Measurements from ENCODE around the gene UTP18. TPM values are rescaled to one million over a fixed set of nuclear protein-coding genes. Genes with fewer than 3 reads are reported as not detected.

Gene UTP18
- total and polyA plus RNA-seq, 2 donors (not counting 1 experiment from before 2014, with no cell fraction given): 13.2 to 34.2 TPM

DNA sequence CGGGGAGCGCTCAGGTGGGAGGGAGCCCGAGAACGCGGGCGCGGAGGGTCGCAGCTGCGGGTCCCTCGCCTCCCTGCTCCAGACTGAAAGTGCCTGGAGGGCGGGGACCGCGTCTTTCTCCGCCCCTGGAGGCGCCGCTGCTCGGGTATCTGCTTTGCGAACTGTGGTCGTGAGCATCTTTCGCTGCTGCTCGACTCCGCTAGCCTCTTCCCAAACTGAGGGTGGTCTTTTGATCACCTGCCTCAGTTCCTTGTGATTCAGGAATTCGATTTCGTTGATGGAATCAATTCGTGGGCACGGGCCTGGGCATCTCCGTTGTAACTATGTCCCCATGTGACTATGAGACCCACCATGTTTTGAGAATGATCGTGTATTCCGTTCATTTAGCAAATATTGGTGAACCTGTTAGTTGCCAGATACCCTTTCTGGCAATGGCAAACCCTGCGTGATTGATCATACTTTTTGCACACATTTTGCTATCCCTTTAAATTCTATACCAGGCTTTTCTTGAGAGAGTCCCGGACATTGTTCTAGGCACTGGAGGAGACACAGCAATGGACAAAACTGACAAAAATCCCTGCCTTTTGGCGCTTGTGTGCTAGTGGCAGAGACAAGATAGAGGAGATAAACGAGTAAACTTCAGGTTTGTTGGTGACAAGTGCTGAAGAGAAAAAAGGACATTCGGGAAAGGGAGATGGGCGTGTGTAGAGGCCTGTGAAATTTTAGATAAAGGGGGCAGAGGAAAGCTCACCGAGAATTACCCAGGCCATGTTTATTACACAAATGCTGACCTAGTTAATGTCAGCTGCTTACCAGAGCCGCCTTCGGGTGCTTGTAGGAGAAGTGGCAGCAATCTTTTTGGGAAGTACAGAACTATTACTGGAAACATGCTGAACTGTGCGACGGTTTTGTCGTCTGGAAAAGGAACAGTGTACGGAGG, 948 bp downstream of the UTP18 start:
- H3K27me3 Mint-ChIP-seq: no peaks in the 10 kb centered on the region
- intact Hi-C loops (cut with micrococcal nuclease): loop anchor here (2.0 kb wide), 2 partner anchors 260 to 394 kb away; partner anchors contain the start of gene TOB1

More for the DNA sequence above, 948 bp downstream of the UTP18 start:
- Histone ChIP-seq H2AFZ (ENCODE audit: insufficient read depth, low read depth, low read length, poor library complexity, severe bottlenecking) (peak overlapping the region; percentile 94), H3K36me3 (replicated peaks in 1 of 2; ENCODE audit: control extremely low read depth in 1 of 2, control insufficient read depth in 1 of 2, extremely low read depth in 1 of 2, insufficient read depth in 2 of 2, low read length in 1 of 2) (peaks cover 0 to 23% of the 10 kb centered on the region in 2 experiments), H3K4me3 (ENCODE audit: control extremely low read depth in 1 of 5, extremely low read depth in 1 of 5, insufficient read depth in 1 of 5, low read depth in 2 of 5, low read length in 4 of 5) (peak overlapping the region; percentile 78 to 97 (median 91)), H3K9me3 (ENCODE audit: control extremely low read depth in 1 of 3, control insufficient read depth in 2 of 3, insufficient read depth in 1 of 3, low read length in 2 of 3) (no peaks in the 10 kb centered on the region), H3K4me1 (ENCODE audit: control insufficient read depth in 2 of 2, insufficient read depth in 2 of 2, low read length in 2 of 2) (peaks cover 26 to 36% of the 10 kb centered on the region in 2 donors), H3K4me2 (replicated peaks; ENCODE audit: low read depth, low read length, poor library complexity, severe bottlenecking) (peak overlapping the region; percentile 89), H3K27me3 (replicated peaks in 1 of 4; ENCODE audit: control extremely low read depth in 1 of 4, control insufficient read depth in 3 of 4, insufficient read depth in 4 of 4, low read length in 3 of 4) (no peaks in the 10 kb centered on the region), H3K9ac (ENCODE audit: low read length) (peak overlapping the region; percentile 84), H4K20me1 (ENCODE audit: control insufficient read depth, insufficient read depth, low read length, poor library complexity, severe bottlenecking) (peaks cover 88% of the 10 kb centered on the region), H3K79me2 (ENCODE audit: control insufficient read depth, insufficient read depth, low read length) (peaks cover 94% of the 10 kb centered on the region), H3K27ac (ENCODE audit: low read length in 2 of 2) (peak overlapping the region; percentile 96 to 98)
- Mint-ChIP-seq H3K27ac (peak overlapping the region; percentile 99), H3K4me1 (peaks cover 49% of the 10 kb centered on the region), H3K4me3 (peak overlapping the region; percentile 98), H3K9me3 (ENCODE audit: insufficient read depth) (no peaks in the 10 kb centered on the region)
- CTCF ChIA-PET: interaction anchor here (1.2 kb wide), 1 partner anchor 108 kb away, joined by 3 read pairs; the partner anchor contains the start of gene NME1
- POLR2A ChIA-PET: interaction anchor here (0.6 to 1.8 kb wide), 3 partner anchors 108 to 394 kb away, joined by 3 to 10 read pairs (median 4); partner anchors contain the start of genes NME1 and TOB1
- DNase-seq (no peak), ATAC-seq (ENCODE audit: low read depth) (no peak)
- TF ChIP-seq EZH2 (IDR thresholded peaks at IDR 0.05; ENCODE audit: borderline replicate concordance, insufficient read depth, low read depth, low read length, poor library complexity, severe bottlenecking): no peak
- TF ChIP-seq, protein P1, sequence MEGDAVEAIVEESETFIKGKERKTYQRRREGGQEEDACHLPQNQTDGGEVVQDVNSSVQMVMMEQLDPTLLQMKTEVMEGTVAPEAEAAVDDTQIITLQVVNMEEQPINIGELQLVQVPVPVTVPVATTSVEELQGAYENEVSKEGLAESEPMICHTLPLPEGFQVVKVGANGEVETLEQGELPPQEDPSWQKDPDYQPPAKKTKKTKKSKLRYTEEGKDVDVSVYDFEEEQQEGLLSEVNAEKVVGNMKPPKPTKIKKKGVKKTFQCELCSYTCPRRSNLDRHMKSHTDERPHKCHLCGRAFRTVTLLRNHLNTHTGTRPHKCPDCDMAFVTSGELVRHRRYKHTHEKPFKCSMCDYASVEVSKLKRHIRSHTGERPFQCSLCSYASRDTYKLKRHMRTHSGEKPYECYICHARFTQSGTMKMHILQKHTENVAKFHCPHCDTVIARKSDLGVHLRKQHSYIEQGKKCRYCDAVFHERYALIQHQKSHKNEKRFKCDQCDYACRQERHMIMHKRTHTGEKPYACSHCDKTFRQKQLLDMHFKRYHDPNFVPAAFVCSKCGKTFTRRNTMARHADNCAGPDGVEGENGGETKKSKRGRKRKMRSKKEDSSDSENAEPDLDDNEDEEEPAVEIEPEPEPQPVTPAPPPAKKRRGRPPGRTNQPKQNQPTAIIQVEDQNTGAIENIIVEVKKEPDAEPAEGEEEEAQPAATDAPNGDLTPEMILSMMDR (IDR thresholded peaks at IDR 0.05): no peak
- 1% methylated on average over 39 of the region's 42 CpGs for WGBS (ENCODE audit: insufficient coverage)
